GM12878 (cell line): Measurements from ENCODE around the gene GREB1. TPM values are rescaled to one million over a fixed set of nuclear protein-coding genes. Genes with fewer than 3 reads are reported as not detected.

Source experiments
- ATAC-seq: fragments of 200-7000 bp; cut with Tn5 transposase; 3 replicates; pipeline ENCODE4 v1.9.1; 2020; ENCODE audit warnings: mild to moderate bottlenecking, moderate library complexity
- BruUV-seq: library from RNA; stranded (reverse); fragments of 400-500 nt; replicated peaks from 2 replicates; lab custom pipeline; 2021; lab: Mats Ljungman, UMichigan
- CTCF ChIA-PET: fragments of 300-600 bp; sonication (Branson Sonifier 250); formaldehyde crosslinking; extraction: SDS; loops from one replicate; lab custom pipeline; 2021; ENCODE audit warnings: inconsistent platforms; lab: Yijun Ruan, JAX
- POLR2A ChIA-PET: fragments of 350-600 bp; formaldehyde crosslinking; extraction: SDS; loops from one replicate; lab custom pipeline; 2021; ENCODE audit warnings: inconsistent platforms; lab: Charles Lee
- RAD21 ChIA-PET: fragments of 300-600 bp; sonication (Branson Sonifier 250); formaldehyde crosslinking; loops from one replicate; lab custom pipeline; 2023; ENCODE audit warnings: antibody characterized with exemption; ENCODE audit not compliant: unreplicated experiment; lab: Charles Lee
- SMC1A ChIA-PET: fragments of 300-600 bp; sonication (Branson Sonifier 250); formaldehyde crosslinking; loops from one replicate; lab custom pipeline; 2023; ENCODE audit not compliant: unreplicated experiment, uncharacterized antibody; lab: Charles Lee
- DNase-seq: peaks from one replicate; pipeline ENCODE4 v3.0.0-alpha.2; 2011; ENCODE audit warnings: low read depth, low spot score
- FAIRE-seq: peaks from 3 replicates; lab custom pipeline; 2011; peaks lifted over from hg19 to GRCh38; lab: Jason Lieb, UNC
- H2AFZ ChIP-seq: 2 replicates; pipeline ENCODE4 v1.6.0; 2011; ENCODE audit warnings: low read depth, low read length, control low read depth; ENCODE audit not compliant: control insufficient read depth
- H3K27ac ChIP-seq: 2 replicates; pipeline ENCODE4 v1.5.1; 2011; ENCODE audit warnings: control low read depth; ENCODE audit not compliant: control insufficient read depth, insufficient read depth
- H3K27me3 ChIP-seq, 2 experiments: replicated peaks in 1 of 2; 2 replicates each; pipeline versions ENCODE4 v1.6.0 to v1.6.1; 2011; ENCODE audit warnings: low read length in 1 of 2; ENCODE audit not compliant: control insufficient read depth in 2 of 2, insufficient read depth in 2 of 2
- H3K36me3 ChIP-seq, 2 experiments: 2 replicates each; pipeline ENCODE4 v1.5.1; 2011; ENCODE audit warnings: low read length in 1 of 2; ENCODE audit not compliant: control insufficient read depth in 2 of 2, insufficient read depth in 2 of 2
- H3K4me1 ChIP-seq: 2 replicates; pipeline ENCODE4 v1.6.1; 2011; ENCODE audit warnings: mild to moderate bottlenecking, low read length, moderate library complexity, mixed read lengths; ENCODE audit not compliant: control insufficient read depth, insufficient read depth
- H3K4me2 ChIP-seq: 2 replicates; pipeline ENCODE4 v1.6.0; 2011; ENCODE audit warnings: control low read depth; ENCODE audit not compliant: control insufficient read depth, insufficient read depth
- H3K4me3 ChIP-seq: fragments of 200-600 bp; sonication (generic); 2 replicates; pipeline ENCODE4 v1.5.1; 2016
- H3K79me2 ChIP-seq: 2 replicates; pipeline ENCODE4 v1.6.0; 2011; ENCODE audit warnings: low read length; ENCODE audit not compliant: control insufficient read depth, insufficient read depth
- H3K9ac ChIP-seq: 2 replicates; pipeline ENCODE4 v1.8.0; 2011; ENCODE audit warnings: low read length, control low read depth, mixed read lengths; ENCODE audit not compliant: control insufficient read depth, insufficient read depth
- H3K9me3 ChIP-seq: replicated peaks from 3 replicates; pipeline ENCODE4 v1.5.1; 2011; ENCODE audit warnings: mild to moderate bottlenecking, low read length; ENCODE audit not compliant: control insufficient read depth, insufficient read depth
- H4K20me1 ChIP-seq: 2 replicates; pipeline ENCODE4 v1.6.0; 2011; ENCODE audit not compliant: control insufficient read depth, insufficient read depth
- LARP7 ChIP-seq: fragments of 450-650 bp; IDR thresholded peaks from 2 replicates; pipeline ENCODE4 v1.6.1; 2017; ENCODE audit warnings: mild to moderate bottlenecking
- MTA2 ChIP-seq: fragments of 450-650 bp; IDR thresholded peaks from 2 replicates; pipeline ENCODE4 v1.6.1; 2016; ENCODE audit warnings: low read depth, mild to moderate bottlenecking, moderate library complexity
- NBN ChIP-seq: fragments of 450-650 bp; IDR thresholded peaks from 2 replicates; pipeline ENCODE4 v1.6.1; 2016
- POLR2A ChIP-seq: IDR thresholded peaks from 2 replicates; pipeline ENCODE4 v1.6.1; 2011; ENCODE audit warnings: low read depth, mild to moderate bottlenecking, low read length
- RBBP5 ChIP-seq: fragments of 200-600 bp; sonication (generic); conservative IDR thresholded peaks from 2 replicates; pipeline ENCODE4 v1.6.1; 2016
- ZSCAN29 ChIP-seq: fragments of 450-650 bp; IDR thresholded peaks from 2 replicates; pipeline ENCODE4 v1.6.1; 2017; ENCODE audit warnings: mild to moderate bottlenecking, moderate library complexity
- WGBS: methylation state at CpG from one replicate; pipeline ENCODE4 v1.1.6; 2016; ENCODE audit warnings: low lambda C conversion rate; ENCODE audit not compliant: insufficient replicate concordance, insufficient coverage; ENCODE audit errors: missing lambda C conversion rate; 5-methylcytosine and 5-hydroxymethylcytosine counted together
- in situ Hi-C: fragments of 300-500 bp; cut with MboI; formaldehyde crosslinking; loops from 9 replicates; pipeline ENCODE4 v1.14.3; 2018; ENCODE audit warnings: mixed read lengths
- intact Hi-C: fragments of 100-400 bp; cut with micrococcal nuclease; formaldehyde crosslinking; loops from one replicate; pipeline ENCODE4 v1.14.2; 2022; ENCODE audit not compliant: unreplicated experiment
- polyA plus RNA-seq, 11 experiments: library from polyadenylated mRNA; depleted of rRNA in 4 of 11; unstranded in 6 of 11; stranded (reverse) in 5 of 11; fragments of >200 nt; fragmentation: Nextera tagmentation in 4 of 11; fragmentation: Illumina TruSeq in 1 of 11; extraction: Ambion mirVana in 4 of 11; extraction: Trizol in 1 of 11; gene quantifications; 1 replicate in 1 of 11; 2 replicates in 10 of 11; pipeline versions ENCODE4 v1.2.1 to v1.2.3, GENCODE V29; 2011 to 2016; ENCODE audit warnings: inconsistent platforms in 2 of 11, missing spikeins in 2 of 11, low read depth in 1 of 11
- total RNA-seq, 4 experiments: library from RNA; depleted of rRNA in 3 of 4; stranded (reverse); fragments of >200 nt in 3 of 4; fragmentation: Illumina TruSeq in 1 of 4; extraction: Trizol in 1 of 4; gene quantifications; 2 replicates each; pipeline versions ENCODE4 v1.2.1 to v1.2.3, GENCODE V29; 2013 to 2021
- TF ChIP-seq, protein P1 (sequence below): IDR thresholded peaks from 2 replicates; pipeline ENCODE4 v1.6.1; 2012; ENCODE audit warnings: low read depth, low read length, improper control_type of control experiment
- TF ChIP-seq, protein P2 (sequence below): IDR thresholded peaks from 2 replicates; pipeline ENCODE4 v1.6.1; 2011; ENCODE audit warnings: borderline replicate concordance, low read depth, mild to moderate bottlenecking, moderate library complexity, mixed read lengths, low read length; ENCODE audit not compliant: insufficient read depth; ENCODE audit errors: extremely low read length

Gene GREB1
- total and polyA plus RNA-seq, 10 of the 15 experiments (the other 5 are each of a cell fraction or from before 2014, with no cell fraction given) = 0.09 to 2.1 (median 0.37) TPM; not detected in 1

DNA sequence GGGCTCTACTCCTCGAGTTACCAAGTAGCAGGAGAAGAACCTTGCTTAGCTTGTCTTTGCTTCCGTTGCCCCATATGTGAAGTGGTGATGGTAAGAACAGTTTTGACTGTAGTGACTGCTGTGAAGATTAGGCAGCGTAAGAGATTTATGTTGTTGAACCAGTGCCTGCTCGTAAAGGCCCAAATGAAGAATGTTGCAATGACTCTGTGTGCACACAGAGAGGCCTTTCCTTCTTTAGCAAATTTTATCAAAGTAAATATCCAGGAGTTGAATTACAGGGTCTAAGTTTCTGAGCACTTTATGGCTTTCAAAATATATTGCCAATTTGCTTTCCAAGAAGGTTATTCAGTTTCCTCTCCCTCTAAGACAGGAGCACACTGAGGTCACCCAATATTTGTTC, 121.7 kb downstream of the GREB1 start:
- FAIRE-seq = no peak
- SMC1A ChIA-PET = interaction anchor here (0.6 to 1.1 kb wide), 2 partner anchors 124 to 854 kb away, joined by 3 read pairs; no protein-coding TSS in a partner anchor
- POLR2A ChIA-PET = no interaction called here

More for the DNA sequence above, 121.7 kb downstream of the GREB1 start:
- Histone ChIP-seq H3K4me1 (no peaks in the 10 kb centered on the region), H3K27ac (no peak overlapping the region), H3K27me3 (no peaks in the 10 kb centered on the region; a peak in 1 of 4 replicates), H3K36me3 (no peaks in the 10 kb centered on the region), H3K4me2 (no peak overlapping the region), H3K79me2 (no peaks in the 10 kb centered on the region), H3K9me3 (no peaks in the 10 kb centered on the region), H3K4me3 (no peak overlapping the region), H2AFZ (no peak overlapping the region), H3K9ac (no peak overlapping the region), H4K20me1 (no peaks in the 10 kb centered on the region)
- intact Hi-C loops (no loop called here), in situ Hi-C loops (no loop called here)
- ATAC-seq (no peak), DNase-seq (no peak)
- BruUV-seq = no TSS peak
- no peak for TF ChIP-seq RBBP5
- TF ChIP-seq ZSCAN29 = no peak
- TF ChIP-seq POLR2A = no peak
- TF ChIP-seq, protein P1, sequence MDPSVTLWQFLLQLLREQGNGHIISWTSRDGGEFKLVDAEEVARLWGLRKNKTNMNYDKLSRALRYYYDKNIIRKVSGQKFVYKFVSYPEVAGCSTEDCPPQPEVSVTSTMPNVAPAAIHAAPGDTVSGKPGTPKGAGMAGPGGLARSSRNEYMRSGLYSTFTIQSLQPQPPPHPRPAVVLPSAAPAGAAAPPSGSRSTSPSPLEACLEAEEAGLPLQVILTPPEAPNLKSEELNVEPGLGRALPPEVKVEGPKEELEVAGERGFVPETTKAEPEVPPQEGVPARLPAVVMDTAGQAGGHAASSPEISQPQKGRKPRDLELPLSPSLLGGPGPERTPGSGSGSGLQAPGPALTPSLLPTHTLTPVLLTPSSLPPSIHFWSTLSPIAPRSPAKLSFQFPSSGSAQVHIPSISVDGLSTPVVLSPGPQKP = no peak
- TF ChIP-seq, protein P2, sequence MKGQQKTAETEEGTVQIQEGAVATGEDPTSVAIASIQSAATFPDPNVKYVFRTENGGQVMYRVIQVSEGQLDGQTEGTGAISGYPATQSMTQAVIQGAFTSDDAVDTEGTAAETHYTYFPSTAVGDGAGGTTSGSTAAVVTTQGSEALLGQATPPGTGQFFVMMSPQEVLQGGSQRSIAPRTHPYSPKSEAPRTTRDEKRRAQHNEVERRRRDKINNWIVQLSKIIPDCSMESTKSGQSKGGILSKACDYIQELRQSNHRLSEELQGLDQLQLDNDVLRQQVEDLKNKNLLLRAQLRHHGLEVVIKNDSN = no peak
- TF ChIP-seq NBN = no peak
- TF ChIP-seq LARP7 = no peak
- TF ChIP-seq MTA2 = no peak
- WGBS = 28% methylated on average over 4 of the region's 4 CpGs
- CTCF ChIA-PET = interaction anchor here (0.8 kb wide), 1 partner anchor 72 kb away, joined by 3 read pairs; no protein-coding TSS in a partner anchor
- RAD21 ChIA-PET = no interaction called here
